GM12872 (cell line): ENCODE results near the gene CNTN1.

Experiments
- TF ChIP-seq, protein P1 (sequence below): IDR thresholded peaks from 3 replicates; pipeline ENCODE4 v1.5.1; 2011; ENCODE audit warnings: low read depth, mild to moderate bottlenecking, low read length, moderate library complexity; ENCODE audit not compliant: insufficient read depth

The CNTN1 gene

DNA sequence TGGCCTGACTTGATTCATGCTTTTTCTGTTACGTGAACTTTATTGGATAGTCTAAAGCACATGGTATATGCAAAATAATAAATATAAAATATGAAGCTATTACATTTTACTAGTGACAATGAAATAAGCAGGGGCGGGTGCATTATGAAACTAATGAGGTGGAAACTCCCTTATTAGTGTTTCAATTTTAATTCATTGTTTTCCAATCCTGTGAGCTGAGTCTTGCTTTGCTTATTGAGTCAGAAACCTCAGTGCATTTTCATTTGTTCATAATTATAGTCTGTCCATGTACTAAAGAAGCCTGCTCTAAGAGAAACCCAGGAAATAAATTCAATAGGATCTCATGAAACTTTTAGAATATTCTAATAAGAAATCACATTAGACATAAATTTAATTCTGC, 78.5 kb downstream of the CNTN1 start:
- TF ChIP-seq, protein P1, sequence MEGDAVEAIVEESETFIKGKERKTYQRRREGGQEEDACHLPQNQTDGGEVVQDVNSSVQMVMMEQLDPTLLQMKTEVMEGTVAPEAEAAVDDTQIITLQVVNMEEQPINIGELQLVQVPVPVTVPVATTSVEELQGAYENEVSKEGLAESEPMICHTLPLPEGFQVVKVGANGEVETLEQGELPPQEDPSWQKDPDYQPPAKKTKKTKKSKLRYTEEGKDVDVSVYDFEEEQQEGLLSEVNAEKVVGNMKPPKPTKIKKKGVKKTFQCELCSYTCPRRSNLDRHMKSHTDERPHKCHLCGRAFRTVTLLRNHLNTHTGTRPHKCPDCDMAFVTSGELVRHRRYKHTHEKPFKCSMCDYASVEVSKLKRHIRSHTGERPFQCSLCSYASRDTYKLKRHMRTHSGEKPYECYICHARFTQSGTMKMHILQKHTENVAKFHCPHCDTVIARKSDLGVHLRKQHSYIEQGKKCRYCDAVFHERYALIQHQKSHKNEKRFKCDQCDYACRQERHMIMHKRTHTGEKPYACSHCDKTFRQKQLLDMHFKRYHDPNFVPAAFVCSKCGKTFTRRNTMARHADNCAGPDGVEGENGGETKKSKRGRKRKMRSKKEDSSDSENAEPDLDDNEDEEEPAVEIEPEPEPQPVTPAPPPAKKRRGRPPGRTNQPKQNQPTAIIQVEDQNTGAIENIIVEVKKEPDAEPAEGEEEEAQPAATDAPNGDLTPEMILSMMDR = no peak

DNA sequence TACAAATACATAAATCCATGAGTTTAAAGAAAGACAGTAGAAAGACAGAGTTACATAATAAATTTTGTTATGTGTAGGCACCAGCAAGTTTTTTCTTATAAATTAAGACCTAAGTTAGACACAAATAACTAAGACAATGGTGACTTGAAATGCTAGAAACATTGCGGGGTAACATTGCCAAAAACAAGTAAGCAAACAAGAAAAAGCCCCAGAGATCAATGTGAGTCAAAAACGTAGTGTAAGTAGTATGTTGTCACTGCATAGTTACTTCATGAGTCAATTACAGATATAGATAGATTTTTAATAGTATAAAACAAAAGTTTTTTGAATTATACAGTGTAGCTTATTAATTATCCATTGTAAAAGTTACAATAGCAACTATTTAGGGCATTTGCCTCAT, 83.4 kb downstream of the CNTN1 start:
- TF ChIP-seq, protein P1 = no peak

DNA sequence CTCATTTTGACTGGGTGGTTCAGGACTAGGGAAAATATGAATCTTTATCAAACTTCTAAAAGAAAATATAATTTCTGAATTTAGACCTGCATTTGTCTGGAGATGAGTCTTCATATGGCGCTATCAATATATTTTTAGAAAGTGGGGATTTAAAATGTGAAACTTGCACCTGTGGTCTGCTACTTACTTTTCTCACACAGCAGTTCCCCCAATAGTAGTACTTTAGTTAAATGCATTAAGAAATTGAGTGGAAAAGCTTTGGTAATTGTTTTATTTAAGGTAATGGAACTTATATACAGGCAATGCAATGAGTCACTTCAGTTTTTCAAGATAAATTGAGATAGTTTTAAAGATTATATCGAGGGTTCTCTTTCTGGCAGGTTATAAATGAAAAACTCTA, 91.9 kb downstream of the CNTN1 start:
- TF ChIP-seq, protein P1 = no peak

DNA sequence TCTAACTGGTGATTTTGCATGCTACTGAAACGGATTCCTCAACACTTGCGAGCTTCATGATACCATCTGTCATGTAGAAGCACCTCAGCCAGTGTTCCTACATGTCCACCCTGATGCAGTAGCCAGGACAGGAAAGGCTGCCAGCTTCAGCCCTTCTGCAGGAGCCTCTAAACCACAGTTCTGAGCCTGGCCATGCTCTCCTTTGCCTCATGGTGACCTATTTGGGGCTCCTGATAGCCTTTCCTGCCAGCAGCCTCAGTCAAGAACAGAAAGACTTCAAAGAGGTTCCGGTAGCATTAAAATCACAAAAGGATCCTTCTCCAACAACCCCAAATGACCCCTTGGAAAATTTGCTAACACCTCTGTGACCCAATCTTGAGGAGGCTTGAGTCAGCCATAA, 96.0 kb downstream of the CNTN1 start:
- TF ChIP-seq, protein P1 = no peak

DNA sequence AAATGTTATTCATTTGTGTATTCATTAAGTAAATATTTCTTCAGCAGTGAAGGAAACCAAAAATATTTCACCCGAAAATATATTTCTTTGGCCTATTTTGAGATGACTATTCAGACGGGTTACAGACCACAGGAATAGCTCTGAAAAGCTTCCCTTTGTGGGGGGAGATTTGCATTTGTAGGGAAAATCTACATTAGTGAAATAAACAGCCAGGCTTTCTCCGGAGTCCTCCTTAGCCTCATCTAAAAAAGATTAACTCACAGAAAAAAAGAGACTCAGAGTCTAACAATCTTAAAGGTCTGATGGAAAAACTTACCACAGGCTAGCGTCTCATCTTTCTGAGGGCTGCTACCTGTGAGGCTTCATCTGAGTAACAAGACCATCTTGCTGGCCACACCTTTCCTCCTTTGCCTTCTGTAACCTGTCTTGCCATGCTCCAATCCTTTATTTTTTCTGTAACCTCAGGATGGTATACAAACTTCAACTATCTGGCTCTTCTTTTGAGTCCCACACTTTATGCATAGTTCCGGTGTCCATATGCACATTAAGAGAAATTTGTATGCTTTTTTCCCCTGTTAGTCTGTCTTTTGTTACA, 100.7 kb downstream of the CNTN1 start:
- TF ChIP-seq, protein P1 = no peak

DNA sequence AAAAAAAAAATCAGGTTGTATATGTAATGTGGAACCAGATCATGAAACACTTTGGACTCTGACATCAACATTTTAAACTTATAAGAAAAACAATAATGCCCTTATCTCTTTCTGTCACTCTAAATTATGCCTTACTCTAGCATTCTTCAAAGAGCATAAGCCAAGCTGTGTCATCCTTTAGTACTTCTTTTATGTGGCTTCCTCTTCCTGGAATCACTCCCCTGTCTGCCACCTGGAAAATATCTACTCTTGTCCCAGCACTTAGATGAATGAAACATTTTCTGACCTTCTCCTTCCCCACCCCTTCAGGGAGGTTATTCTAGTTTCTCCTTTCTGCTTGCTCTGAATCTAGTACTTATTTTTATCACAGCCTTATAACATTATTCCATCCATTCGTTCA, 101.2 kb downstream of the CNTN1 start:
- TF ChIP-seq, protein P1 = no peak

DNA sequence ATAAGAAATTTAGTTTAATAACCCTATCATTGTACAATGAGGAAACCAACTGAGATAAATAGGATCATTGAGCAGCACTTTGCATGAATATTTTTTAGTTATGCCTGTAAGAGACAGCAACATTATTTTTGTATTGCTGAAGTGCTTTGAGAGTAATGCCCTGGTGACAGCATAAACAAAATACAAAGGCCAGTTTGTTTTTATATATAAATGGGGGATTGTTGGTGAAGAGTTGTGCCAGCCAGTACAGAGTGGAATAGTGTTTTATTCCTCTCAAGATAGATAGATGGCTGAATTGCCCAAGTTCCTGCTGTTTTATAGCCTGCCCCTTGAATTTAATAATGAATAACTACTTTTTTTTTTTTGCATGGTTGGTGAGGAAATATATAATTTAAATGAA, 101.8 kb downstream of the CNTN1 start:
- TF ChIP-seq, protein P1 = no peak
